NCI-H187 (cell line): ENCODE data around the gene EGLN1.

ENCODE experiments used
- DNase-seq, 2 experiments: peaks; one replicate each; lab custom pipeline; 2025; lab: John Stamatoyannopoulos, UW

EGLN1 gene

GRCh38 chr1:231395998-231396390, 26.1 kb downstream of the EGLN1 start:
- no peak for DNase-seq

DNA sequence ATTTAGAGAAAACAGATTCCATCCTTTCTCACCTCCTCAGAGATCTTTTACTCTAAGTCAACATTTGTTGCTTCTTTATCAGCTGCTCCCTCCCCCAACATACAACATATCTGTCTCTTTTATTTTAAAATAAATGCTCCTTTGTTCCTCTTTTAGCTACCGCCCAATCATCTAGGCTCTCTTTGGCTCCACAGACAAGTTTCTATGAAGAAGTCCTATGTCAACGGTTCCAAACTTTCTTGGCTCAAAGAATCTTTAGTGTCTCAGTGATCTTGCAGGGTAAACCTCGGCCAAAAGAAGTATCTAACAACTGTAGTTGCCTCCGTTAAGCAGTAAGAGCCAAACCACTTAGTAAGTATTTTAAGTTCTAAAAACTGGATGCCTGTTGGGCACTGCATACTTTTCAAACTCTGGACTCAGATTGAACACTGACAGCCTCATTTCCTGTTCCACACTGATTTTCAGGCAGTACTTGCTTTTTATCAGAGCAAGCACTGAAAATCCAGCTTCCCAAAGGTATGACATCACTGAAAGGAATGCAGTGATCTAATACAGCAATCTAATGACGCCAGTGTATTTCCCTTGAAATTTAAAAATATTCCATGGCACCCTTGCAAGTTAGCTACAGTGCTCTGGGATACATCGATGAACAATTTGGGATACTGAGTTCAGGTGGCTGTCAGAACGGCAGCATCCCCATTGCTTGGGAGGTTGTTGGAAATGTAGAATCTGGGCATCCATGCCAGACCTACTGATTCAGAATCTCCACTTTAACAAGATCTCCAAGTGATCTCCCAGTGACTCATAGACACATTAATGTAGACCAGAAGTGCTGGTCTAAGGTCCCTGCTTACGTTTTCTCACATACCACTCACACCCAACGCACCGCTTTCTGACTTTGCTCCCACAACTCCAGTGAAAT, 26.8 kb downstream of the EGLN1 start:
- no peak for DNase-seq

DNA sequence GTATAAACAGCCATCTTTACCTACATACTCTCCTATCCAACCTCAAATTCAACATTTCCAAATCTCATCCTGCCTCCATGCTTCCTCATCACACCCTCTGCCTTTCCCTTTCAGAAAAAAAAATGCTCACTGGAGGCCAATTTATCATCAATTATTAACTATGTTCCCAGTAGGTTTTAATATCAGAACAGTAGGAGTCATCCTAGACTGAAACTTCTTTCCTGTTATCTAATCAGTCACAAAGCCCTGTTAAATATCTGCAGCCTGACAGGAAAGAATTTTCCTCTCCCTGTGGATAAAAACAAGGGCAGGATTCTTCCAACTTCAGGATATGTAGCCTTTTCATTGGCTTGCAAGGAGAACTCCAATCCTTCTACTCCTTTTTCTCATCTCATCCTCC, 28.4 kb downstream of the EGLN1 start:
- no peak for DNase-seq

- DNase-seq = no peak
Observed at GRCh38 chr1:231392389-231393131, 29.5 kb downstream of the EGLN1 start.

GRCh38 chr1:231390071-231390470, 32.0 kb downstream of the EGLN1 start:
- DNase-seq = no peak

GRCh38 chr1:231387770-231388669, 34.1 kb downstream of the EGLN1 start:
- no peak for DNase-seq

- no peak for DNase-seq
Observed at GRCh38 chr1:231386466-231386865, 35.6 kb downstream of the EGLN1 start.

- DNase-seq = no peak
Observed at GRCh38 chr1:231385416-231385748, 36.7 kb downstream of the EGLN1 start.

DNA sequence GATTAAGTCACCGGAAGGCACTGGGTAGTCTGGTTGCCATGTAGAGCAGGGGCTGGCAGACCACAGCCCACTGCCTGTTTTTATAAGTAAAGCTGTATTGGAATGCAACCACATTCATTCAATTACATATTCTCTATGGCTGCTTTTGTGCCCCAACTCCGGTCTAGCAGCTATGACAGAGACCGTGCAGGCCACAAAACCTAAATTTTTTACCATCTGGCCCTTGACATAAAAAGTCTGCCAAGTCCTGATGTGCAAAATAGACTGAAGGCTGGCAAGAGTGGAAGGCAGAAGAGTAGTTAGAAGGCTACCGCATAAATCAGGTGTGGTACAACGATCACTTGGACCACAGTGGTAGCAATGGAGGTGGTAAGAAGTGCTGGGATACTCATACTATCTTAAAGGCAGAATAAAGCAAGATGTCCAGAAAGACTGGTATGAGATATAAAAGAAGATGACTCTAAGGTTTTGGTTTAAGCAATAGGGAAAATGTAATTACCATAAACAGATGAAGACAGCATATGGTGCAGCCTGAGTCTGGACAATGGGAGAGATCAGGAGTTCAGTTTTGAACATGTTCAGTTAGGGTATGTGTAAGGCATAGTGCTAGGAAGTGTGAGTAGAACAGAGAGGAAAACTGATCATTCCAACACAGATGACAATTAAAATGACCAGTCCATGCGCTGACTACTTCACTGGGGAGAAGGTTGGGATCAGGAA, 37.2 kb downstream of the EGLN1 start:
- DNase-seq = no peak

DNA sequence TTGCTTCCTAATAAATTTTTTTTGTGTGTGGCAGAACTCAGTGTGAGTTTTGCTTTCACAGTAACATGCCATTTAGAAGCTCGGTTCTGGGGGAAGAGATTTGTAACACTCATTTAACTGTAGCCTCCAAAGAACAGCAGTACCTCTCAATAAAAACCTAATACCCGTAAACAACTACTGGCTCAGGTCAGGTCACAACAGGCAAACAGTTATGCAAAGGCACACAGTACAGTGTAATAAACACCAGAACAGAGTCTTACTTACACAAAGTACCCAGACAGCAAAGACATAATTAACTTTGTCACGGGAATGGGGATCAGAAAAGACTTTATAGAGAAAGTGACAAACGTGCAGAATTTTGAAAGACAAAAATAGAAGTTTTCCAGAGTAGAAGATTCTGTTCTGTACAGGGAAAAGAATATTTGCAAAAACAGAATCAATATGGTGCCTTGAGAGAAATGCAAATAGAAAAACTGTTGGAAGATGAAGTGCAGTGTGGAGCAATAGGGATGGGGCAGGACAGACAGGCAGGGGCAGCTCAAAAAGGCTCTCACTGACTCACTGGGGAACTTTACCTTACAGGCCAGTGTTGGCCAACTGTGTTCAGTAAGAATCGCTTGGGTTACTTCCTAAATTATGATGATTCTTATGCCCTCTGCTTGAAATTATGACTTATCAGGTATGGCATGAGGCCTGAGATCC, 38.8 kb downstream of the EGLN1 start:
- no peak for DNase-seq

DNA sequence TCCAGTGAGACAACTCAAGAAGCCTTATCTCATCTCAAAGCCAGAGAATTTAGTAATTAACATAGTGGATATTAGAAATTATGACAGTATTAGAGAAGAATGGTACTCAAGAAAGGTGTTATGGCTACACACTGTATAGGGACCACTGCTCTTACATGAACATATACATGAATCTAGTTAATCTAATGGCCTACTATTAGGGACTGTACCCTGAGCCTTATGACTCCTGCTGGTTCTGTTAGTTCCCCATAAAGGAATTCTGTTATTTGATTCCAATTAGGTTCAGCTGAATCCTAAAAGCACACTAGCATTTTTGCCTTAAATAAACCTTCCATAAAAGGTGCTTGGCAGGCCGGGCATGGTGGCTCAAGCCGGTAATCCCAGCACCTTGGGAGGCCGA, 39.7 kb downstream of the EGLN1 start:
- DNase-seq = no peak

DNA sequence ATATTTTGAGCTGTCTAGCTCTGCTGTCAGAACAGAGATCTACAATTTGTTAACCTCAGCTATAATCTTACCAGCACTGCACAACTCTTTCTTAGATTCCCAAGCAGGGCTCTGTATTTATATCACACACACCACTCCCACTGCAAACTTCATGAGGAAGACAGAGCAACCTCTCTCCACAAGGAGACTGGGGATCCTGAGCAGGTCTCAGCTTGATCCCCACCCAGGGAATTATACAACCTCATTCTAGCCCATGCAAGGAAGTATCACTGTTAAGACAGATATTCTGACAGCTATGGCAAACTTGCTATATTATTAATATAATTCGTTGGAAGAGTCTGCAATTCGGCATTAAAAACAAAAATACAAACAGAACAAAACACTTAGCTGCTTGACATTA, 40.4 kb downstream of the EGLN1 start:
- no peak for DNase-seq

DNA sequence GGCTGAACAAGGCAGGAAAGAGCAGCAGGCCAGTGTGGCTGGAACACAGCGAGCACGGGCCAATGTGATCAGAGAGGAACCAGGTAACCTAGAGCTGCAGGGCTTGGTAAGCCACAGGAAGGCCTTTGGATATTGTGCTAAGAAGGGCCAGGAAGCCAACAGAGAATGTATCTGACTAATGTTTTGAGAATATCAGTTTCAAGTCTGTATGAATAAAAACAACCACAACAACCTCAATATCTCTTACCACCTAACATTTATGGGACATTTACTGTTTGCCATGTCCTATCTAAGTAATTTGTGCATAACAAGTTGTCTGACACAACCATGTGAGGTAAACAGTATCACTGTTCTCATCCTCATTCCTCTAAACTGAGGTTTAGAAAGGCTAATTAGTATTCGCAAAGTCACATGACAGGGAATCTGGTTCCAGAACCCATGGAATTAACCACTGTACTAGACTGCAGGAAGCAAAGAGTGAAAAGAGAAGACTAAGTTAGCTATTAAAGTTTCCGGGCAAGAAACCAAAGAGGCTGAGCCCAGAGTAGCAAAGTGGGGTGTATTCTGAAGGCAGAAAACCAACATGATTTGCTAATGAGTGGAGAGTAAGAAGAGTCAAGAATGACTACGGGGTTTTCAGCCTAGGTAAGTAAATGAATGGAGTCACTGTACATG, 45.1 kb downstream of the EGLN1 start:
- DNase-seq = no peak

GRCh38 chr1:231376101-231376500, 46.0 kb downstream of the EGLN1 start:
- no peak for DNase-seq

- no peak for DNase-seq
Observed at GRCh38 chr1:231374394-231374793, 47.7 kb downstream of the EGLN1 start.

DNA sequence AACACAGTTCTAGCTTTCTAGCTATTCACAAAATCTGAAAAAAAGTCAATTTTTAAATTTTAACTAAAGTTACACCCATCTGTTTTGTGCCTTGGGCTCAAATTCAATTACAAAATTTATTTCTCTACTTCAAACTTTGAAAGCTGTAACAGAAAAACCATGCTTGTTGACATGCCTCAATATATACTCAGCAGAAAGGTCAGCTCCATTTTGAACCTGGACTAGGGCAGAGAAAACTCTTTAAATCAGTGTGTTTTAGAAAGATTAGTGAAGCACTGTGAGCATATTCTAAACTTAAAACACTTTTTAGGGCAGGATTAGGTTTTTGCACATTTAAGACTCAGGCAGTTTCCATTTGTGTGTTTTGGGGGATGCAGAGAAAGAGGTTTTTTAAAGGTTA, 49.6 kb downstream of the EGLN1 start:
- DNase-seq = no peak

- DNase-seq = no peak
Observed at GRCh38 chr1:231369282-231369681, 52.8 kb downstream of the EGLN1 start.

DNA sequence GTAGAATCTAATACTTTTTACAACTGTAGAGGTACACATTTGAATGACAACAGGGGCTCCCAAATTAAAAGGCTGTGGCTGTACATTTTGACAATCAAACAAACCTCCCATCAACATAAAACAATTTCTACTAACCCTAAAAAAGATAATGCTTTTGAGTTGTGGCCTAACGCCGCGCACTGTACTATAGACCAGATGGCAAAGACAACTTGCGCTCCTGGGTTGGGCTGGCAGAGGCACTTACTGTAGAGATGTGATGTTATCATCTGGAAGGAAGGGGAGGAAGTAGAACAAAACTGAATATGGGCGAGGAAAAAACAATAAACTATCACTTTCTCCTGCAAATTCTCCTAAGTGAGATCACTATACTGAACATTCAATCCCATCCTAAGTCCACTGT, 57.9 kb downstream of the EGLN1 start:
- DNase-seq = no peak

- no peak for DNase-seq
Observed at GRCh38 chr1:231363624-231364023, 58.5 kb downstream of the EGLN1 start.

- DNase-seq = no peak
Observed at GRCh38 chr1:231362325-231362724, 59.8 kb downstream of the EGLN1 start.

GRCh38 chr1:231359113-231359512, 63.0 kb downstream of the EGLN1 start:
- no peak for DNase-seq
